Mammary epithelial cell (primary cell): Measurements from ENCODE around the gene GRN.

Experiments
- CTCF ChIP-seq, 2 donors: IDR thresholded peaks in 1 of 2; conservative IDR thresholded peaks in 1 of 2; 2 replicates each; pipeline ENCODE4 v1.5.1; 2011 to 2012; ENCODE audit warnings: inconsistent platforms in 2 of 2, low read length in 2 of 2, mild to moderate bottlenecking in 2 of 2, control low read depth in 1 of 2, low read depth in 1 of 2; ENCODE audit not compliant: insufficient read depth in 1 of 2; ENCODE audit errors: extremely low read depth in 1 of 2
- EZH2 ChIP-seq: IDR thresholded peaks from 2 replicates; pipeline ENCODE4 v1.6.1; 2012; ENCODE audit warnings: low read length, inconsistent platforms, borderline replicate concordance

- no peak for TF ChIP-seq EZH2
- TF ChIP-seq CTCF (conservative IDR thresholded peaks at IDR 0.05 in 1 of 2, IDR thresholded peaks at IDR 0.05 in 1 of 2; ENCODE audit: extremely low read depth in 1 of 2, insufficient read depth in 1 of 2, low read depth in 1 of 2, low read length in 2 of 2), result no peak
Observed at GRCh38 chr17:44315760-44316731, 29.1 kb upstream of the GRN start.
